K562 (cell line): ENCODE measurements around the gene CALML4. TPM values are rescaled to one million over a fixed set of nuclear protein-coding genes. Genes with fewer than 3 reads are reported as not detected.

ENCODE experiments used
- ATAC-seq: fragments of 200-7000 bp; cut with Tn5 transposase; 3 replicates; pipeline ENCODE4 v1.9.1; 2020; ENCODE audit warnings: moderate library complexity
- BruUV-seq: library from RNA; stranded (reverse); fragments of 400-500 nt; replicated peaks from 2 replicates; lab custom pipeline; 2021; lab: Mats Ljungman, UMichigan
- CTCF ChIA-PET: fragments of 300-600 bp; formaldehyde crosslinking; extraction: SDS; loops from one replicate; lab custom pipeline; 2021; ENCODE audit warnings: low intra/inter-chr PET ratio; lab: Yijun Ruan, JAX
- POLR2A ChIA-PET: fragments of 300-600, 350-650 bp; sonication (Branson Sonifier 250); formaldehyde crosslinking; extraction: SDS; loops from one replicate; lab custom pipeline; 2021; ENCODE audit warnings: antibody characterized with exemption, inconsistent platforms; lab: Yijun Ruan, JAX
- DNase-seq, 4 experiments: peaks; one replicate each; pipeline versions ENCODE4 v3.0.0 to v3.0.0-alpha.2; 2011 to 2018; ENCODE audit warnings: low spot score in 3 of 4, mixed read lengths in 3 of 4; ENCODE audit errors: extremely low read depth in 1 of 4
- FAIRE-seq: peaks from 2 replicates; lab custom pipeline; 2011; peaks lifted over from hg19 to GRCh38; lab: Jason Lieb, UNC
- H2AFZ ChIP-seq: 2 replicates; pipeline ENCODE4 v1.6.0; 2011; ENCODE audit warnings: low read depth, low read length, control low read depth, inconsistent platforms
- H3K27ac ChIP-seq: fragments of 200-600 bp; 3 replicates; pipeline ENCODE4 v1.8.0; 2011; ENCODE audit warnings: low read depth, mild to moderate bottlenecking, control low read depth, inconsistent platforms, low read length, moderate library complexity, mixed read lengths; ENCODE audit errors: extremely low read depth
- H3K27me3 ChIP-seq, 2 experiments: fragments of 300-600 bp in 1 of 2; 2 replicates in 1 of 2; 3 replicates in 1 of 2; pipeline versions ENCODE4 v1.6.0 to v1.8.0; 2011; ENCODE audit warnings: inconsistent platforms in 2 of 2, low read length in 2 of 2, mild to moderate bottlenecking in 1 of 2, mixed read lengths in 1 of 2, moderate library complexity in 1 of 2; ENCODE audit not compliant: control insufficient read depth in 2 of 2, insufficient read depth in 2 of 2
- H3K36me3 ChIP-seq: fragments of 300-600 bp; 3 replicates; pipeline ENCODE4 v1.8.0; 2011; ENCODE audit warnings: mild to moderate bottlenecking, low read length, inconsistent platforms; ENCODE audit not compliant: control insufficient read depth, insufficient read depth
- H3K4me1 ChIP-seq, 2 experiments: fragments of 200-600 bp in 1 of 2; replicated peaks in 1 of 2; 2 replicates in 1 of 2; 3 replicates in 1 of 2; pipeline versions ENCODE4 v1.5.1 to v1.8.0; 2011; ENCODE audit warnings: inconsistent platforms in 2 of 2, low read length in 2 of 2, mild to moderate bottlenecking in 1 of 2, mixed read lengths in 1 of 2, moderate library complexity in 1 of 2; ENCODE audit not compliant: control insufficient read depth in 2 of 2, insufficient read depth in 2 of 2
- H3K4me2 ChIP-seq: 2 replicates; pipeline ENCODE4 v1.6.1; 2011; ENCODE audit warnings: low read length, control low read depth, inconsistent platforms, mixed read lengths; ENCODE audit not compliant: insufficient read depth
- H3K4me3 ChIP-seq: fragments of 200-600 bp; sonication (generic), shearing (Covaris generic); 2 replicates; pipeline ENCODE4 v1.5.1; 2016; ENCODE audit warnings: control low read depth, inconsistent platforms
- H3K79me2 ChIP-seq: fragments of 200-600 bp; 3 replicates; pipeline ENCODE4 v1.8.0; 2011; ENCODE audit warnings: low read length, inconsistent platforms; ENCODE audit not compliant: control insufficient read depth, insufficient read depth
- H3K9ac ChIP-seq, 2 experiments: 2 replicates each; pipeline versions ENCODE4 v1.6.0 to v1.6.1; 2011; ENCODE audit warnings: low read depth in 2 of 2, low read length in 2 of 2, control low read depth in 1 of 2, inconsistent platforms in 1 of 2, mild to moderate bottlenecking in 1 of 2, mixed read lengths in 1 of 2; ENCODE audit not compliant: insufficient read depth in 1 of 2
- H3K9me1 ChIP-seq: one replicate; pipeline ENCODE4 v1.6.0; 2011; ENCODE audit warnings: inconsistent platforms, mild to moderate bottlenecking, low read length, moderate library complexity; ENCODE audit not compliant: control insufficient read depth, insufficient read depth
- H3K9me3 ChIP-seq: replicated peaks from 2 replicates; pipeline ENCODE4 v1.5.1; 2011; ENCODE audit warnings: low read depth, low read length, inconsistent platforms; ENCODE audit not compliant: control insufficient read depth, insufficient read depth
- H4K20me1 ChIP-seq: replicated peaks from 2 replicates; pipeline ENCODE4 v1.6.1; 2011; ENCODE audit warnings: low read length, inconsistent platforms, mixed read lengths; ENCODE audit not compliant: control insufficient read depth, insufficient read depth
- ETS1 ChIP-seq: conservative IDR thresholded peaks from 2 replicates; pipeline ENCODE4 v1.6.1; 2011; ENCODE audit warnings: low read depth, mild to moderate bottlenecking, low read length; ENCODE audit not compliant: control insufficient read depth
- FOXJ3 ChIP-seq: sonication (generic); formaldehyde crosslinking; IDR thresholded peaks from 2 replicates; pipeline ENCODE4 v1.4.0; 2020; ENCODE audit warnings: mild to moderate bottlenecking, missing genetic modification reagents
- MAFK ChIP-seq: IDR thresholded peaks from 2 replicates; pipeline ENCODE4 v1.6.1; 2011; ENCODE audit warnings: low read length, improper control_type of control experiment
- MXI1 ChIP-seq: IDR thresholded peaks from 2 replicates; pipeline ENCODE4 v1.6.1; 2011; ENCODE audit warnings: low read depth, mild to moderate bottlenecking, improper control_type of control experiment, low read length
- MYBL2 ChIP-seq, 2 experiments: fragments of 450-650 bp in 1 of 2; sonication (generic) in 1 of 2; formaldehyde crosslinking in 1 of 2; IDR thresholded peaks; 2 replicates each; pipeline versions ENCODE4 v1.6.1 to v1.8.1; 2017 to 2022; ENCODE audit warnings: borderline replicate concordance in 1 of 2, inconsistent platforms in 1 of 2, low read depth in 1 of 2, mild to moderate bottlenecking in 1 of 2, missing genetic modification reagents in 1 of 2, moderate library complexity in 1 of 2
- SLC30A9 ChIP-seq: fragments of 250-450 bp; sonication (Bioruptor Pico); IDR thresholded peaks from 2 replicates; pipeline ENCODE4 v1.8.0; 2022; ENCODE audit warnings: mild to moderate bottlenecking, moderate library complexity
- SRSF3 ChIP-seq: fragments of 200-400 bp; formaldehyde crosslinking; IDR thresholded peaks from 2 replicates; pipeline ENCODE4 v1.6.1; 2016; ENCODE audit warnings: mild to moderate bottlenecking, low read length, moderate library complexity; ENCODE audit not compliant: insufficient read depth
- YBX1 ChIP-seq: fragments of 450-650 bp; IDR thresholded peaks from 2 replicates; pipeline ENCODE4 v1.7.1; 2016; ENCODE audit warnings: mild to moderate bottlenecking
- ZC3H11A ChIP-seq: IDR thresholded peaks from 2 replicates; pipeline ENCODE4 v1.6.1; 2012; ENCODE audit warnings: low read depth, low read length, improper control_type of control experiment
- ZNF253 ChIP-seq: fragments of 250-450 bp; sonication (Bioruptor Pico); conservative IDR thresholded peaks from 2 replicates; pipeline ENCODE4 v1.6.1; 2021; ENCODE audit warnings: mild to moderate bottlenecking
- ZNF785 ChIP-seq: fragments of 250-450 bp; sonication (Bioruptor Pico); IDR thresholded peaks from 2 replicates; pipeline ENCODE4 v1.4.0; 2020; ENCODE audit warnings: mild to moderate bottlenecking
- in situ Hi-C: fragments of 300-500 bp; cut with MboI; formaldehyde crosslinking; loops from 4 replicates; pipeline ENCODE4 v1.15.0; 2018; ENCODE audit warnings: inconsistent platforms, mixed read lengths
- intact Hi-C: fragments of 100-400 bp; cut with micrococcal nuclease; formaldehyde crosslinking; loops from 2 replicates; pipeline ENCODE4 v1.14.2; 2022
- polyA plus RNA-seq, 8 experiments: library from polyadenylated mRNA; depleted of rRNA in 4 of 8; stranded (reverse) in 5 of 8; unstranded in 3 of 8; fragments of >200 nt; fragmentation: Nextera tagmentation in 2 of 8; fragmentation: Illumina TruSeq in 1 of 8; extraction: Ambion mirVana in 2 of 8; extraction: Trizol in 1 of 8; gene quantifications; 2 replicates each; pipeline versions ENCODE4 v1.2.1 to v1.2.3, GENCODE V29; 2011 to 2014; ENCODE audit warnings: inconsistent platforms in 1 of 8, missing spikeins in 1 of 8
- total RNA-seq, 7 experiments: library from RNA; depleted of rRNA in 6 of 7; stranded (reverse); fragments of >200 nt in 6 of 7; fragmentation: Illumina TruSeq in 2 of 7; extraction: Trizol in 2 of 7; gene quantifications; 2 replicates each; pipeline versions ENCODE4 v1.2.1 to v1.2.3, GENCODE V29; 2011 to 2021; ENCODE audit warnings: low replicate concordance in 1 of 7
- TF ChIP-seq, protein P1 (sequence below): fragments of 200-800 bp; sonication (Bioruptor generic); IDR thresholded peaks from 2 replicates; pipeline ENCODE4 v1.6.1; 2017; ENCODE audit warnings: missing genetic modification characterization, missing compliant biosample characterization

CALML4 gene
- total and polyA plus RNA-seq, 9 of the 15 experiments (the other 6 are each of a cell fraction or from before 2014, with no cell fraction given), result 2.8 to 30.6 (median 15.5) TPM

GRCh38 chr15:68163191-68163590, 41.9 kb downstream of the CALML4 start:
- in situ Hi-C loops, result loop anchor here (5.0 kb wide), 1 partner anchor 301 kb away; no protein-coding TSS in a partner anchor
- ATAC-seq, result no peak
- no TSS peak for BruUV-seq

More at GRCh38 chr15:68163191-68163590, 41.9 kb downstream of the CALML4 start:
- ChIA-PET CTCF (no interaction called here), POLR2A (interaction anchor here (0.6 to 1.1 kb wide), 2 partner anchors 11 to 17 kb away, joined by 3 to 4 read pairs; no protein-coding TSS in a partner anchor)
- Histone ChIP-seq H3K9me3 (no peaks in the 10 kb centered on the region), H4K20me1 (no peaks in the 10 kb centered on the region), H3K36me3 (peaks cover 62% of the 10 kb centered on the region), H3K4me1 (no peaks in the 10 kb centered on the region), H2AFZ (no peak overlapping the region), H3K27ac (no peak overlapping the region), H3K27me3 (no peaks in the 10 kb centered on the region), H3K4me2 (no peak overlapping the region), H3K79me2 (no peaks in the 10 kb centered on the region), H3K9me1 (no peaks in the 10 kb centered on the region), H3K9ac (no peak overlapping the region), H3K4me3 (no peak overlapping the region)
- TF ChIP-seq FOXJ3 (CRISPR knock-in tag) (no peak), SLC30A9 (CRISPR knock-in tag) (no peak), ZNF785 (no peak), YBX1 (no peak), MXI1 (no peak), ZC3H11A (no peak), ETS1 (no peak), SRSF3 (no peak), MYBL2 (IDR thresholded peaks at IDR 0.05; ENCODE audit: low read depth) (no peak), MYBL2 (CRISPR knock-in tag; IDR thresholded peaks at IDR 0.05; ENCODE audit: borderline replicate concordance) (no peak), MAFK (no peak), ZNF253 (CRISPR knock-in tag) (no peak)
- TF ChIP-seq, protein P1, sequence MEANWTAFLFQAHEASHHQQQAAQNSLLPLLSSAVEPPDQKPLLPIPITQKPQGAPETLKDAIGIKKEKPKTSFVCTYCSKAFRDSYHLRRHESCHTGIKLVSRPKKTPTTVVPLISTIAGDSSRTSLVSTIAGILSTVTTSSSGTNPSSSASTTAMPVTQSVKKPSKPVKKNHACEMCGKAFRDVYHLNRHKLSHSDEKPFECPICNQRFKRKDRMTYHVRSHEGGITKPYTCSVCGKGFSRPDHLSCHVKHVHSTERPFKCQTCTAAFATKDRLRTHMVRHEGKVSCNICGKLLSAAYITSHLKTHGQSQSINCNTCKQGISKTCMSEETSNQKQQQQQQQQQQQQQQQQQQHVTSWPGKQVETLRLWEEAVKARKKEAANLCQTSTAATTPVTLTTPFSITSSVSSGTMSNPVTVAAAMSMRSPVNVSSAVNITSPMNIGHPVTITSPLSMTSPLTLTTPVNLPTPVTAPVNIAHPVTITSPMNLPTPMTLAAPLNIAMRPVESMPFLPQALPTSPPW (CRISPR knock-in tag), result no peak
- no peak for FAIRE-seq
- intact Hi-C loops, result no loop called here
- DNase-seq, result no peak
